Measurements from ENCODE around the gene RAB7B. TPM values are rescaled to one million over a fixed set of nuclear protein-coding genes. Genes with fewer than 3 reads are reported as not detected.

Gene RAB7B
- total and polyA plus RNA-seq, 2 of the 4 experiments (the other 2 are of a cell fraction) = 9.1 to 14.7 TPM

GRCh38 chr1:205959789-205960188 is 43.4 kb downstream of the RAB7B start:
- no peak overlapping the region for H3K18ac ChIP-seq (ENCODE audit: low read depth, low read length)
- H3K9me3 ChIP-seq (ENCODE audit: control insufficient read depth, insufficient read depth, low read length) = no peaks in the 10 kb centered on the region
- H4K20me1 ChIP-seq (ENCODE audit: insufficient read depth, low read length) = no peaks in the 10 kb centered on the region
- no peak overlapping the region for H2BK5ac ChIP-seq (ENCODE audit: low read depth, low read length, poor library complexity, severe bottlenecking)
- WGBS, 2 experiments (ENCODE audit: extremely low coverage in 2 of 2, insufficient read length in 1 of 2) = no CpG with 5 or more reads among the region's 4 CpGs
- H3K4ac ChIP-seq (ENCODE audit: low read depth, low read length) = no peak overlapping the region
- no peak overlapping the region for H3K56ac ChIP-seq (ENCODE audit: extremely low read depth, insufficient read depth, low read length)
- H3K36me3 ChIP-seq (ENCODE audit: control insufficient read depth, insufficient read depth, low read length) = no peaks in the 10 kb centered on the region
- H3K4me1 ChIP-seq (ENCODE audit: control insufficient read depth, insufficient read depth, low read length) = no peaks in the 10 kb centered on the region
- in situ Hi-C loops (cut with MboI; ENCODE audit: low sequenced_read_pairs) = no loop called here
- no peak overlapping the region for H2BK120ac ChIP-seq (ENCODE audit: low read depth, low read length)
- H4K91ac ChIP-seq (ENCODE audit: insufficient read depth, low read depth, low read length) = no peak overlapping the region
- dilution Hi-C loops (cut with HindIII; ENCODE audit: low sequenced_read_pairs, unreplicated experiment) = no loop called here
- no TSS peak for BruUV-seq (replicated peaks)
- TF ChIP-seq ELK1 (IDR thresholded peaks at IDR 0.05; ENCODE audit: borderline replicate concordance, low read depth, low read length) (no peak), POLR2A (IDR thresholded peaks at IDR 0.05; ENCODE audit: low read depth, low read length) (no peak), BHLHE40 (IDR thresholded peaks at IDR 0.05; ENCODE audit: low read depth, low read length) (no peak), CTCF (conservative IDR thresholded peaks at IDR 0.05; ENCODE audit: low read depth, low read length) (no peak), CHD1 (IDR thresholded peaks at IDR 0.05; ENCODE audit: low read depth, low read length) (no peak), MXI1 (IDR thresholded peaks at IDR 0.05; ENCODE audit: borderline replicate concordance, low read depth, low read length) (no peak), MAFK (IDR thresholded peaks at IDR 0.05; ENCODE audit: low read depth, low read length) (no peak), SMC3 (IDR thresholded peaks at IDR 0.05; ENCODE audit: low read depth, low read length) (no peak), RFX5 (IDR thresholded peaks at IDR 0.05; ENCODE audit: low read depth, low read length) (no peak), RAD21 (IDR thresholded peaks at IDR 0.05; ENCODE audit: low read length) (no peak)
- no peak overlapping the region for H3K23ac ChIP-seq (ENCODE audit: low read depth, low read length)
- no peak overlapping the region for H2AFZ ChIP-seq (replicated peaks; ENCODE audit: low read length, poor library complexity)
- H2AK9ac ChIP-seq (replicated peaks; ENCODE audit: low read depth, low read length, poor library complexity) = no peak overlapping the region
- no peak overlapping the region for H4K5ac ChIP-seq (ENCODE audit: low read depth, low read length)
- no peak overlapping the region for H2AK5ac ChIP-seq (ENCODE audit: low read depth, low read length)
- H3K79me1 ChIP-seq (ENCODE audit: low read depth in 1 of 2, low read length in 2 of 2) = no peaks in the 10 kb centered on the region
- intact Hi-C loops (cut with micrococcal nuclease) = no loop called here
- ATAC-seq (ENCODE audit: low read depth) (no peak), DNase-seq (no peak)
- no peak overlapping the region for H2BK20ac ChIP-seq (ENCODE audit: low read depth, low read length)
- POLR2A ChIA-PET (ENCODE audit: unreplicated experiment) = no interaction called here
- H4K8ac ChIP-seq (ENCODE audit: low read depth in 2 of 2, low read length in 2 of 2) = no peak overlapping the region
- peaks cover 54% of the 10 kb centered on the region for H3K27me3 ChIP-seq (ENCODE audit: control insufficient read depth, insufficient read depth, low read length)
- H3K4me2 ChIP-seq (ENCODE audit: low read depth, low read length) = no peak overlapping the region
- no peak overlapping the region for H3K27ac ChIP-seq (ENCODE audit: insufficient read depth, low read length)
- CTCF ChIA-PET = interaction anchor here (0.8 kb wide), 1 partner anchor 168 kb away, joined by 3 read pairs; no protein-coding TSS in a partner anchor
- H3K9me1 ChIP-seq (ENCODE audit: insufficient read depth, low read length) = no peaks in the 10 kb centered on the region; the same call in 1 of the 2 replicates
- no peak overlapping the region for H3K4me3 ChIP-seq (ENCODE audit: insufficient read depth, low read depth, low read length)
- no peak overlapping the region for H3K14ac ChIP-seq (replicated peaks; ENCODE audit: low read depth, low read length)
- H2BK15ac ChIP-seq (ENCODE audit: low read depth, low read length) = no peak overlapping the region
- no peak overlapping the region for H3K9ac ChIP-seq (ENCODE audit: low read depth, low read length)

Data from IMR-90 (cell line).